ENCODE results near the gene CTU1.

DNA sequence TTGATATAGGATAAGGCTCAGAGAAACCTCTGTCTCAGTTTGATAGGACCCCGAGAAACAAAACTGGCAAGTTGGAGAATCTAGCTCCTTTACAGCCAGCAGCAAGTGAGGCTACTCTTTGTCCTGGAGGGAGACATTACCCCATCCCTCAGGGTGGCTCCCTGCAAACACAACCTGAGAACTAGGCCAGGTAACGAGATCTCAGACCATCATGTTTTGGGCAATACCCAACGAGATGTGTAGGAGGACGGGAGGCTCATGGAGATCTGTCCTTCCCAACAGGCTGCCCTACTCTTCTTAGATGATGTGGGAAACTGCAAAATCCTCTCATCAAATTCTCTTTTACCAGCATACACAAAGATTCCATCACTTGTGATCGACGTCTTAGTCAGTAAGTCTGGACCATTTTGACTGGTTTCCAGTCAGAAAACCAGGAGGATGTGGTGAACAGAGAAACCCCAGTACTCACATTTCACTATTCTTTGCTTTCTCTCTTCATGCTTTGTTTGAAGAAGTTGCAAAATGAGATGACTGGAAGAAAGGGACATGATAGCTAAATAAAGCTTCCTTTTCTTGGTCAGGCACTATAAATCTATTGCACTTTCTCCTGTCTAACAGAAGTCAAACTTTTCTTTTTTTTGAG, 6.0 kb upstream of the CTU1 start:
- TF ChIP-seq REST (IDR thresholded peaks at IDR 0.05; ENCODE audit: insufficient read depth in 1 of 2, low read depth in 2 of 2, low read length in 1 of 2) (no peak), POLR2AphosphoS5 (IDR thresholded peaks at IDR 0.05; ENCODE audit: low read depth, low read length) (no peak), CTCF (IDR thresholded peaks at IDR 0.05) (no peak), TCF7L2 (IDR thresholded peaks at IDR 0.05; ENCODE audit: low read depth, low read length) (no peak), SIN3A (IDR thresholded peaks at IDR 0.05; ENCODE audit: borderline replicate concordance, insufficient read depth, low read depth, low read length) (no peak)

Measured in Panc1 (cell line).